GM20431 (cell line): ENCODE results near the gene KIF6.

Source experiments
- in situ Hi-C: fragments of 300-500 bp; cut with MseI, MboI; formaldehyde crosslinking; loops from one replicate; pipeline ENCODE4 v1.15.0; 2020; ENCODE audit warnings: low sequenced_read_pairs; ENCODE audit not compliant: unreplicated experiment

The KIF6 gene

DNA sequence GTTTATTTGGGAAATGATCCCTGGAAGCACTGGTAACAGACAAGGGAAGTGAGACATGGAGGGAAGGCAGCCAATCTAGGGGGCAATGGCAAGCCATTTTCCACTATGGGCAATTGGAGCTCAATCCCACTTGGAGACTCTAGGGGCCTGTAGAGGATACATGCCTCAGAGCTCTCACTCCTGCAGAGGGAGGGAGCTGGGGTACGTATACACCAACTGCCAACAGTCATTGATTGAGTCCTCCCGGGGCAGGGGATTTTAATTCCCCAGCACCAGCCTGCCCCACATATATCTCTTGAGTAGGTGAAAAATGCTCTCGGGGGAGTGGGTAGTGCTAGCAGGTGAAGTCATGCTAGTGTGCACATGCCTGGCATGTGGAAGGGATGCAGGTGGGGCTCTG is 323.8 kb downstream of the KIF6 start:
- in situ Hi-C loops: no loop called here

DNA sequence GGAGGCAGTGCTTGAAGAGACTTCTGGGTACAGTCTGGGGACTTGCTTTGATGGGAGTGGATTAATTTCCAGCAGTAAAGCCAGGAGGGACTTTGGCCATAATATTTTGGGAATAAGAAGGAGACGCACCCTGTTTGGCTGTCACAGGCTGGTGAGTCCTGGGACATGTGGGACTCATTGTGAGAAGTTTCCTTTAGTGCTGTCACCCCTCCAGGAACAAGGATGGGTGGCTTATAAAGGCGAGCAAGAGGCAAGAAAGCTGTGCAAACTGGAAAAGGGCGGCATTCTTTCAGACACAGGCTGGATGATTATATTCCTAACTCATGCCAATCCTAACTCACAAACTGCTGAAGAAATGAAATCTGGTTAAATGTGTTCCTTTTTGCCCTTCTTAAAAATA is 325.2 kb downstream of the KIF6 start:
- in situ Hi-C loops: no loop called here

DNA sequence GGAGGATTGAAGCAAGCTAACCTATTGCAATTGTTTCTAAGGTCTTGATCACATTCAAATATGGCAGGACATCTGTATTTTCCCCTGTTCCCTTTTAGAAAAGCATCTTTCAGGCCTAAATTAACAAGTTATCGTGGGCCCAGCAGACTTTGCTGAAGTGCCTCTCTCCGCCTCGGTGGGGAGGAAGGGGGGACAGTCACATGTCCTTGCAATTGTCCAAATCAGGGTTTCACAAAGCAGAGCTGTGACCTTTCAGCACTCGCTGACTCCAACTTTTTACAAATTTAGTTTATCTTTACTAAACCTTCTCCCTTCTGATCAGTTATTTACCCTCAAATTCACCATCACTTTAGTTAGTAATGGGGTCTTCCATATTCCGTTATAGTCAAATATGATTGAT is 328.4 kb downstream of the KIF6 start:
- in situ Hi-C loops: no loop called here

DNA sequence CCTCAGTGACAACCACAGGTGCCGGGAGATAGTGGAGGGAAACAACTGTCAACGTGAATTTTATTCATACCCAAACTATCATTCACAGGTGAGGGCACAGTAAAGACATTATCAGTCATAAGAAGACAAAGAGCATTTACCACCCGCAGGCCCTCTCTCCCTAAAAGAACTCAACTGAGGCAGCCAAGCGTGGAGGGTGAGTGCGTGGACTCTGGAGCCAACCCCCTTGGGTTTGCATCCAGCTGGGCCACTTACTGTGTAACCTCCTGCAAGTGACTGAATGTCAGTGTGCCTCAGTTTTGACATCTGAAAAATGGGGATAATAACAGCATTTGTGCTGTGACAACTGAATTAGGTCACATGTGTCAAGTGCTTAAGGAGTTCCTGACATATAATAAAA is 332.1 kb downstream of the KIF6 start:
- in situ Hi-C loops: no loop called here

DNA sequence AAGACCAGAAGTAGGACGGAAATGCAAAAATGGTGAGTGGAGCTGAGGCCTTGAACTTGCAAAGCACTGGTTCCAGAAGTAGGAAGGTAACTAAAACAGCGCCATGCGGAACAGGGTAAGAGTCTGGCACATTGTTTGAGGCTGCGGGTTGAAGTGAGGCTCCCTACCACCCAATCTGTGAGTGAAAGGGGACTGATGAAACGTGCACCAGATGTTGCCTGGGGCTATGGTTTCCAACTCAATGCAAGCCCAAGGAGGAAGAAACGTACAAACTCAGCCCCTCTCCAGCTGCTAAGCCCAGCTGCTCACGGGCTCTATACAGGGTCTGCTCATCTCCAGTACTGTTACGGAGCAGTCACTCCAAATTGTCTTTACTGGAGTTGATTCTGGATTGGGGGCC is 334.0 kb downstream of the KIF6 start:
- in situ Hi-C loops: no loop called here

DNA sequence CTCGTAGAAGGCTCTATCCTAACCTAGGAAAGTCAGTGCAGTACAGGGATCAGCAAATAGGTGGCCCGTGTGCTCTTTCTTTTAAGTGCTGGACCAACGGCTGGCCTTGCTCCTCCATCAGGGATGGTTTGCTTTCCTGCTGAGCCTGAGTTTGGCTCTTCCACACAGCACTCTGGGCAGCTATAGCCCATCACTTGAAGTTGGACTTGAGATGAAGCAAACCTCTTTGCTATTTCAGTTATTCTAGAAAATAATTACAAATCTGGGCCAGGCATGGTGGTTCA is 335.8 kb downstream of the KIF6 start:
- in situ Hi-C loops: no loop called here

DNA sequence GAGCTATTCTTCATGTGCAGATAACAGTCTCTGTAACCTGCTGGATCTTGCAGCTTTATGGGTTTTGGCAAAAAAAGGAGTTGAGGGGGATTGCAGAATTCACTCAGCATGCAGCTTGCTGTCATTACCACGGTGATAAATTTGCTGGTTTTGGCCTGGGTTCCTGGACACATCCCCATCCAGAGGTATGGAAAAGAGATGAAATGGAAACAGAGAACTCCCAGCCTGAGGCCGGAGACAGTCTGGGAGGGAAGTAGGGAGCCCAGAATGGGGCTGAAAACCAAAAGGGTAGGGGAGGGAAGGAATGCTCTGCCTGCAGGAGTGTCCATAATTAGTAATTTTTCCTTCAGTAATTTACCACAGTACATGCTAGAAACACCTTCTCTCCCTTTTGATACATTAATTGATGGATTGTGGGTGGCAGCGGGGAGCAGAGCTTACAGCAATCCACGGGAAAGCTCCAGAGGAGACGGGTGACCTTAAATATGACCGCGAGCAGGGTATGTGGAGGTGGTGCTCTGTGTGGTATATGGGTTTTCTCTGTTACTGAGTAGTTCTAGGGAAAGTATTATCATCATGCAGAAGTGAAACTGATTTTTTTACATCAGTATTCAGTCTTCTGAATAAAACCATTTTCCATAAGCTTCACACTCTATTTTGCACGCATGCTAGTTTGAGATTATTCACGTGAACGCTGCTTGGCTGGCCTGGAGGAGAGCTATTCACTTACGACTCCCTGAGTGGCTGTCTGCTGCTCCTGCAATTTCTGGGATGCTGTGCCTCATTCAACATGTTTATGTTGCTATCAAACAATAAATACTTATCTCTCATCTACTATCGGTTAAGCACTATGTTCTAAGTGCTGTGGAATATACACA is 336.4 kb downstream of the KIF6 start:
- in situ Hi-C loops: no loop called here

DNA sequence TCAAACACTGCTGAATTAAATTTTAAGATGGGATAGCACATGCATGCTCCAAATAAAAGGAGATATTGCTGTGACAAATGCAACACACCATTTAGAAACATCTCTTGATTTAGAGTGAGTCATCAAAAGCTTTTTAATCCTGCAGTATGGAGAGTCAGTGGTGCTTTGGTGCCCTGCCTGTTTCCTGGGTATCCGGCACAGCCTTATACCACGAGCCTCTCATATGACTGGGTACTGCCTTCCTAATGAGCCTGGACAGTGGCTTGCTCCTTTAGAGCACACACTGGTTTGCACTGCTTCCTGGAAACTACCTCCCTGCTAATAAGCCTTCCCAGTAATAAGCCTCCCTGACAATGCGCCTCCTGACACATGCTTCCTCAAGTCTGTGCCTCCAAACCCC is 337.4 kb downstream of the KIF6 start:
- in situ Hi-C loops: no loop called here

DNA sequence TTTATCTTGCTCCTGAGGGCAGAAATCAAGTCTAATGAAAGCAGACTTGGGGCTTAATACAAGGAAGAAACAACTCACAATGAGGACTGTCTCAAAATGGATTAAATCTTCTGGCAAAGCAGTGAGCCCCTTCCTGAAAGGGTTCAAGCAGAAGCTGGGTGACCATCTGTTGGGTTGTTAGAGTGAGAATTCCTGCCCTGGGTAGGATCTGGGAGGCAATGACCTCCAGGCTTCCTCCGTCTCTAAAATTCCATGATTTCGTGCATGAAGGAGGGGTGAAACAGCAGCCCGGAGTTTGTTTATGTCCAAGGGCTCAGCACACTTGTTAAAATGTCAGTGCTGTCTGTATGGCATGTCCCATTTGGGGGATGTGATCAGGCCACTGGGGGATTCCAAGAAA is 338.7 kb downstream of the KIF6 start:
- in situ Hi-C loops: no loop called here

DNA sequence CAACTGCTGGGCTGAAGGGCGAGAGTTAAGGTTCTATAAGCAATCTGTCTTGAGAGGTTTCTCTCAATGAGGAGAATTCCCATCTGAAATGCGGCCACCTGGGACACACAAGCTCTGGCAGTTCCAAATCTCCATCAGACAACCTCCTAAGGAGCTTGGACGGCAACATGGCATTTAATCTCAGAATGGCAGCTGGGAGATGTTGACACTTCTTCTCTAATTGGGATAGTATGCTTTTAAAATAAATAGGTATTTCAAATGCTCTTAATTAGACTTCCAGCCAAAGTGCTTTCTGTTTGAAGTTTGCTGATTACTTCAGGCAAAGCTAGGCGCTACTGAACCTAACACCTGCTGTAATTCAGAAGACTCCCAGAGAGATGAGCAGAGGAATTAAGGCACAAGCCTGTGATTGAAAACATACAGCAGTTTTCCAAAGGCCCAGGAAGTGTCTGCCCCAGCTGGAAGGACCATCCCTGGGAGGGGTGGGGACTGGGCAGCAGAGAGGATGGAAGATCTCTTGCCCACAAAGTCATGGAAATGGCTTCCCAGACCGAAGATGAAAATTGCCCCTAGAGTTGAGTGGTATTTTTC is 343.6 kb downstream of the KIF6 start:
- in situ Hi-C loops: no loop called here

DNA sequence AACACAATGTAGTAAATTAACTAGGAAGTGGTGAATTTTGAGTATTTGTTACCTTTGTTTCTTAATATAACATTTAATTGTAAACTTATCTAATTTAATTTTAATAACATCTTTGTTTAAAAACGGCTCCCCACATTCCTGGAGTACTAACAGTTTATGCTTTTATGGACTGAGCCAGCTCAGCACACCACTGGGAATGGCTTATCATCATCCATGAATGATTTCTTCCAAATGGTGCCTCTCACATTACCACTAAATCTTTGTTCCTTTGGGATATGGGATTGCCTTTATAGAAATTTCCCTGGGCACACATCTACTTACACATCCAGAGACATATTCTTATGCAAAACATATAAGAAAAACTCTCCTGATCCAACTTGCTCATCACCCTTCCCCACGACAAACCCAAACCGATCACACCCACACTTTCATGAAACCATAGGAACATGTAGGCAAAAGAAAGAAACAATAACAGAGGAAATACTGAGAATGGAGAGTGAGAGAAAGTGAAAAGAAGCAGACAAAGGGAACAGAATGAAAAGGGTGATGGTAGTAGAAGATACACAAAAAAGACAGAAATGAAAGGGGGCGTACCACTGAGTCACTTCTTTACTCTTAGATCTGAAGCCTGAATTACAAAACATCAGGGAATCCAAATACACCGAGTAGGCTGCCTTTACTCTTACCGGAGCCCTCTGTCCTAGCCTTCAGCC is 344.2 kb downstream of the KIF6 start:
- in situ Hi-C loops: no loop called here

DNA sequence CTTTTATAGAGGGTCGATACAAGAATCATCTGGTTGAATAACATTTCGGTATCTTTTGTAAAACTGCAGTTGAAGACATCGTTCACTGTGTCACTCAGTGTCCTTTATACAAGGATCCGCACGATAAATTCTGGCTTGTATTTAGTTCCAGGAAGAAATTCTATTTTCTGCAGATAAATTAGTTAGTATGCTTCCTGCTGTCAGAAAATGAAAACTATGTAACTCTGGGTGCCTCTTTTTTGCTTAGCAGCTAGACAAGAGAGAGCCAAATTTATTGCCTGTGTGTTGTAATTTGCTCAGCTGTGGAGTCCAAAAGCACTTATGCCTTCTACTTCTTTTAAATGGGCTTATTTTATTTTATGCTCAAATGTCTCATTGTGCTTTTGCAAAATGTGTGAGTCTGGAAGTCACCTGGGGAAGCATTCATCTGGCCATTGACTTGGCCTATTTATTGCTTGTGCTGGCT is 346.2 kb downstream of the KIF6 start:
- in situ Hi-C loops: no loop called here

DNA sequence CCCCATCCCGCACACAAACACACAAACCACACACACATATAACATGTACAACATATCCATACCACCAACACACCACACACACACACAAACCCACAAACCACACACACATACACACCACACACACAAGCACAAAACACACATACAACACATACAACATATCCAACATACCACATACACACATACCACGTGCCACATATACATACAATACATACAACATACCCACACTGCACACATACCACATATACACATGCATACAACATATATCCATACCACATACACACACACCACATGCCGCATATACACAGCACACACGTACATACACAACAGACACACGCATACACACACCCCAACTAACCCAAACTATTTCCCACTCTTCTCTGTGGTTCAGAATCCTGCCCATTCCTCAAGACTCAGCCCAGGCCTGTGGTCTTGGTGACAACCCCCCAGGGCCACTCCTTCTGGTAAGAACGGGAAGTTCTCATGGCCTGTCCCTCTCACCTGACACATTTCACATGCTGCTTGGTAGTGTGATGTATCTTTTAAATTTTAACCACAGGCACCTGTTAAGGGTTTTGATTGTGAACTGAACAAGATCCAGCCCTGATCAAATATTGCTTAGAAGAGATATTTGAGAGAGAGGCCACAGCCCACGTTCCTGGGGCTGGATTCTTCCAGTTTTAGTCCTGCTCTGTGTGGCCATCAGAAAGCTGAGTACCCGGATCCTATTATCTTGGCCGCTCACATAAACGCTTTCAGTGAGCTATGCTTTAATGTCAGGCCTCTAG is 346.8 kb downstream of the KIF6 start:
- in situ Hi-C loops: no loop called here

DNA sequence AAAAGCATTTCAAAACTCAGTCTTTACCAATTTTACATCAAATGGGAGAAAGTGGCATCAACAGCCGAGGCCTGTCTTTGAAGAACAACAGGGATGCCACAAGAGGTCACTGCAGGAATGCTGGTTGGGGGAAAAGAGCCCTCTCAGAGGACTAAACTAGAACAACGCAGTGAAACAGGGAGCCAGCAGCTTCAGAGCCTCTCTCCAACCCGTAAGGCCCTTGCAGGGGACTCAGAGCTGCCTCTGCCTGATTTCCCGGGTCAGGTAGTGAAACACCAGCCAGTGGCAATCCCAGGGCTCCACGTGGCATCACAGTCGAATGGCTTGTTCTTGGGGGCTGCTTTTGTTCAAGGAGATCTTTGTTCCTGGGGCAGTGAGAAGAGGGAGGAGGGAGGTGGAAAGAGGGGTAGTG is 347.7 kb downstream of the KIF6 start:
- in situ Hi-C loops: no loop called here

DNA sequence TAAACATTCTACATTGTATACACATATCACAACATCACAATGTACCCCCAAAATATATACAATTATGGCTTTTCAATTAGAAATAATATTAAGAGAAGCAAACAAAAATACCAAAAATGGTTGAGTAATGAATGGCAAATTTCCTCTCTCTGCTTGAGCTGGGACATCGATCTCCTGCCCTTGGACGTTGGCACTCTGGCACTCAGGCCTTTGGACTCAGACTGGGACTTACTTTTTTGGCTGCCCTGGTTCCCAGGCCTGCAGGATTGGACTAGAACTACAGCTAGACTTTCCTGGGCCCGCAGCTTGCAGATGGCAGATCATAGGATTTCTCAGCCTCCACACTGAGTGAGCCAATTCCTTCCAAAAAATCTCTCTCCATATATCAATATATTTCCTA is 349.8 kb downstream of the KIF6 start:
- in situ Hi-C loops: no loop called here

DNA sequence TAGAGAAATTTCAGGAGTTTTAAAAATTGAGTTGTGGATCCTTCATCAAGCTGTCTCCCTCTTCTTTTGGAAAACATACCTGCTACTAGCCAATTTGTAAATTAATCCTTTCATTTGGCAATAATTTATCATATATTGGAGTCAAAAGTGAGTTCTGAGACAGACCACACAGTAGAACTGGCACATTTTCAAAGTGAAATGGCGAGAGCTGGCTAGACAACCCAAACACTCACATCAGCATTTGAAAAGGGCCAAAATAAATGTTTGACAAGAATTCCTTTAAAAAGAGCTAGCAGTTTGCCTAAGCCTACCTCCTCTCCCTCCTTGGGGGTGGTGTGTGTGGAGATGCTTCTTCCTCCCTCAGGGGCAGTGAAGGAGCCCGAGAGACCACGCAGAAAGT is 354.8 kb downstream of the KIF6 start:
- in situ Hi-C loops: loop anchor here (25.0 kb wide), 1 partner anchor 942 kb away; no protein-coding TSS in a partner anchor

DNA sequence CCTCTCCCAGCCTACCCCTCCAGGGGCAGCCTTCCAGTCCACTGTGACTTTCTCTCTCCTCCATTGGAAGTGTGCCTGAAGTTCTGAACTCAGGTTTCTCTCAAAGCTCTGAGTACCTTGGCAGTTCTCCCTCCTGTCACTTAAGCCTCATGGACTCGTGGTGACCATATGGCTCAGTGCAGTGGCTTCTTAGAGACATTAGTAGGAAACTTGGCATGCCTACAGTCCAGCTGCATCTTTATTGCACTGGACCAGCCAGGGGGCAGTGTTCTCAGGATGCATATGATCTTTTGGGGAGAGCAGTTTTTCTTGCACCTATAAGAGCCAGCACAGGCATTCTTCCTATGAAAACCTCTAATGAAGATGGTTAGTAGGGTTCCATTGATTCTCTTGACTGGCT is 355.2 kb downstream of the KIF6 start:
- in situ Hi-C loops: loop anchor here (10.0 to 25.0 kb wide), 2 partner anchors 525 to 942 kb away; no protein-coding TSS in a partner anchor

DNA sequence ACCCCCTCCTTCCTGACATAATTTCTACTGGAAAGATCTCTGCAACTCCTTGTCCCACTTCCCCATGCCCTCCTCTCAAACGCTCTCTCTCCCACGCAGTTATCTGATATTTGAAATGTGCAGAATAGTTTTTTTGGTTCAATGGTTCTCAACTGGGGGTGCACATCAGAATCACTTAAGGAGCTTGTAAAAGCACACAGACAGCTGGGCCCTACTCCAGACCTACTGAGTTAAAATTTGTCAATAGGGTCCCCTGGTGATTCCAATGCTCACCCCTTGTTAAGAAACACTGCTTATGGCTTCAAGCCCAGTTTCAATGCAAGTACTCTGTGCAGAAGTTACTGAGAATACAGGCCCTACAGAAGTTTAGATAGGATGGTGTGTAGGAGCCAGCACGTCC is 357.5 kb downstream of the KIF6 start:
- in situ Hi-C loops: loop anchor here (10.0 to 25.0 kb wide), 2 partner anchors 527 to 945 kb away; no protein-coding TSS in a partner anchor

DNA sequence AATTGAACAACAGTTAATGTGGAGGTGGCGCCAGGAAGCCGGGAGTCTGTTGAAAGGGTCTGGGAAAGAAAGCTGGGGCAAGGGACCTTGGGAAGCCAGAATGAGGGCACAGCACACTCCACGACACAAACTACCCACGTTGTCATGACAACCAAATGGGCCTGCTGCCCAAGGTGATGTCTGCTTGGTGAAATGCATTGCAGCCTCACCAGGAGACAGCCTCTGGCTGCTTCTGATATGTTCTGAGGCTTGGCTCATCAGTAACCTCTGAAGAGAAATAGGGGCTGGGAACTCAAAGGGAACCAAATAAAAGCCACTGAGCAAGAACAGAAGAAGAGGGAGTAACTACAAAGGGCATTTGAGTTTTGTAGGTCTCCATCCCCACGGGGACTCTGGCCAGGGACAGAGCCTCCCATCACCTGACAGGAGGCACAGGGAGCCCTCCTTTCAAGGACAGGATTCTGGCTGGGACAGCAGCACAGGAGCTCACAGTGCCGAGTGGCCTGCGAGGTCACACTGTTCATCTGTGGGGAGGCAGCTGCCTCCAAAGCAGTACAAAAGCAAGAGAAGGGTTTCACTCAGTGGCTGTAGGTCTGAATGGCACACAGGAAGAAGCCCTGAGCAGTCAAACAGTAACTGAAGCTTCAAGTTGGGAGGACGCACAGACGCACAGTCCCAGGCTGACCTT is 358.1 kb downstream of the KIF6 start:
- in situ Hi-C loops: loop anchor here (10.0 to 25.0 kb wide), 2 partner anchors 528 to 945 kb away; no protein-coding TSS in a partner anchor
